Endodermal cell (in vitro differentiated cells): ENCODE results near the gene PANK2. TPM values are rescaled to one million over a fixed set of nuclear protein-coding genes. Genes with fewer than 3 reads are reported as not detected.
"Not testable (repeated sequence)": the region's sequence is repeated elsewhere in the genome, so short reads cannot be mapped to it uniquely, and the experiment has no call there.

Experiments used
- DNase-seq: peaks from one replicate; pipeline ENCODE4 v3.0.0-alpha.2; 2017
- H3K27ac ChIP-seq: 2 replicates; pipeline ENCODE4 v1.5.1; 2013; ENCODE audit warnings: mild to moderate bottlenecking, low read depth, low read length, moderate library complexity
- H3K27me3 ChIP-seq: 2 replicates; pipeline ENCODE4 v1.6.1; 2013; ENCODE audit warnings: mild to moderate bottlenecking, low read length, moderate library complexity; ENCODE audit not compliant: insufficient read depth, control insufficient read depth, poor library complexity, severe bottlenecking
- H3K36me3 ChIP-seq: 2 replicates; pipeline ENCODE4 v1.7.0; 2013; ENCODE audit warnings: mild to moderate bottlenecking, low read length, moderate library complexity; ENCODE audit not compliant: control insufficient read depth, insufficient read depth
- H3K4me1 ChIP-seq: one replicate; pipeline ENCODE4 v1.7.0; 2013; ENCODE audit warnings: low read length; ENCODE audit not compliant: control insufficient read depth, insufficient read depth
- H3K4me3 ChIP-seq: 2 replicates; pipeline ENCODE4 v1.5.1; 2013; ENCODE audit warnings: mild to moderate bottlenecking, low read length, moderate library complexity
- H3K9ac ChIP-seq: 2 replicates; pipeline ENCODE4 v1.6.1; 2013; ENCODE audit warnings: mild to moderate bottlenecking, low read length, moderate library complexity; ENCODE audit not compliant: poor library complexity, severe bottlenecking; ENCODE audit errors: extremely low read depth
- H3K9me3 ChIP-seq: 2 replicates; pipeline ENCODE4 v1.6.1; 2013; ENCODE audit warnings: mild to moderate bottlenecking, low read length, moderate library complexity; ENCODE audit not compliant: control insufficient read depth
- H3K27ac Mint-ChIP-seq: 2 replicates; pipeline ENCODE4 v1.8.0; 2020; ENCODE audit warnings: mixed read lengths
- H3K27me3 Mint-ChIP-seq: 2 replicates; pipeline ENCODE4 v1.8.0; 2021; ENCODE audit warnings: mild to moderate bottlenecking, mixed read lengths; ENCODE audit not compliant: insufficient read depth
- H3K36me3 Mint-ChIP-seq: 2 replicates; pipeline ENCODE4 v1.8.0; 2020; ENCODE audit warnings: low read depth, mixed read lengths
- H3K4me1 Mint-ChIP-seq: 2 replicates; pipeline ENCODE4 v1.8.0; 2020; ENCODE audit warnings: mixed read lengths
- H3K4me3 Mint-ChIP-seq: 2 replicates; pipeline ENCODE4 v1.8.0; 2020; ENCODE audit warnings: mild to moderate bottlenecking, moderate library complexity, mixed read lengths
- H3K9me3 Mint-ChIP-seq: 2 replicates; pipeline ENCODE4 v1.8.0; 2020; ENCODE audit warnings: mild to moderate bottlenecking, mixed read lengths
- WGBS, 2 experiments: methylation state at CpG; one replicate each; pipeline versions ENCODE4 v1.1.5 to v1.1.7; 2013; ENCODE audit warnings: missing lambda C conversion rate in 2 of 2, mixed read lengths in 1 of 2; ENCODE audit not compliant: insufficient coverage in 1 of 2, insufficient read length in 1 of 2; 5-methylcytosine and 5-hydroxymethylcytosine counted together
- total RNA-seq, 2 donors: library from RNA; stranded (reverse); fragmentation: NEBNext Ultra II Directional in 1 of 2; extraction: Animal tissue kit (Norgen Biotek cat#: 25700) in 1 of 2; gene quantifications; 2 replicates in 1 of 2; 3 replicates in 1 of 2; pipeline ENCODE4 v1.2.1, GENCODE V29; 2021
- TF ChIP-seq, protein P1 (sequence below): fragments of 200-600 bp; sonication (generic); conservative IDR thresholded peaks from 2 replicates; pipeline ENCODE4 v1.5.0; 2021; ENCODE audit warnings: antibody characterized with exemption, mild to moderate bottlenecking

Gene PANK2
- total RNA-seq, 2 donors from 2014 or later = 57.6 to 66.5 TPM

DNA sequence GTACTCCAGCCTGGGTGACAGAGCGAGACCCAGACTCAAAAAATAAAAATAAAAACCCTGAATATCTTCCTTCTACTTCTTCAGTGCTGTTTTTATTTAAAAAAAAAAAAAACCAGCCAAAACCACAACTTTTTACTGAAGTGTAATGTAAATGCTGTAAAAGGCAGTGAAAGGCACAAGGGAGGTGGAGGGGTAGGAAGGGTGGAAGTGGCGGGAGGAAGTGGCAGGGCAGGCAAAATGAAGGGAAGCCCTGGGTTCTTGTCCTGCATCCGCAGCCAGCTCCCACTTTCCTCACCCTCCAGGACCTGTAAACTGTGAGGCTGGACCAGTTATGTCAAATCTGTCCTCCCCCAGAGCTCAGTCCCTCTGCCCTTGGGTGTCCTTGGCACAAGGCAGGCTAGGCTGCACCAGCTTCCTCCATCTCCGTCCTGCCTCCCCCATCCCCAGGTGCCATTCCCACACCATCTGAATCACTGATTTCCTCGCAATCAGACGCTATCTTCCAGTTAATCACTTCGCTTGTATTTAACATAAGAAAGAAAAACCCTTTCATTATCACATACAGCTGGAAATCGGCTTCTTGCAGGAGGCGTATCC is 13.7 kb upstream of the PANK2 start:
- 72 to 90% methylated on average over 2 to 7 of the region's 9 CpGs for WGBS, 2 experiments
- peaks cover 27% of the 10 kb centered on the region for H3K36me3 ChIP-seq
- TF ChIP-seq, protein P1, sequence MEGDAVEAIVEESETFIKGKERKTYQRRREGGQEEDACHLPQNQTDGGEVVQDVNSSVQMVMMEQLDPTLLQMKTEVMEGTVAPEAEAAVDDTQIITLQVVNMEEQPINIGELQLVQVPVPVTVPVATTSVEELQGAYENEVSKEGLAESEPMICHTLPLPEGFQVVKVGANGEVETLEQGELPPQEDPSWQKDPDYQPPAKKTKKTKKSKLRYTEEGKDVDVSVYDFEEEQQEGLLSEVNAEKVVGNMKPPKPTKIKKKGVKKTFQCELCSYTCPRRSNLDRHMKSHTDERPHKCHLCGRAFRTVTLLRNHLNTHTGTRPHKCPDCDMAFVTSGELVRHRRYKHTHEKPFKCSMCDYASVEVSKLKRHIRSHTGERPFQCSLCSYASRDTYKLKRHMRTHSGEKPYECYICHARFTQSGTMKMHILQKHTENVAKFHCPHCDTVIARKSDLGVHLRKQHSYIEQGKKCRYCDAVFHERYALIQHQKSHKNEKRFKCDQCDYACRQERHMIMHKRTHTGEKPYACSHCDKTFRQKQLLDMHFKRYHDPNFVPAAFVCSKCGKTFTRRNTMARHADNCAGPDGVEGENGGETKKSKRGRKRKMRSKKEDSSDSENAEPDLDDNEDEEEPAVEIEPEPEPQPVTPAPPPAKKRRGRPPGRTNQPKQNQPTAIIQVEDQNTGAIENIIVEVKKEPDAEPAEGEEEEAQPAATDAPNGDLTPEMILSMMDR = no peak
- H3K4me3 ChIP-seq = no peak overlapping the region
- Mint-ChIP-seq H3K9me3 (no peaks in the 10 kb centered on the region), H3K4me1 (peaks cover 13% of the 10 kb centered on the region), H3K36me3 (peaks cover 46% of the 10 kb centered on the region), H3K27me3 (no peaks in the 10 kb centered on the region), H3K27ac (no peak overlapping the region), H3K4me3 (no peak overlapping the region)
- no peak overlapping the region for H3K9ac ChIP-seq
- peaks cover 9% of the 10 kb centered on the region for H3K9me3 ChIP-seq
- no peaks in the 10 kb centered on the region for H3K27me3 ChIP-seq
- H3K27ac ChIP-seq = no peak overlapping the region
- H3K4me1 ChIP-seq = no peaks in the 10 kb centered on the region
- no peak for DNase-seq

- H3K4me3 ChIP-seq = no peak overlapping the region
- peaks cover 27% of the 10 kb centered on the region for H3K36me3 ChIP-seq
- WGBS, 2 experiments = 88% methylated on average over 1 of the region's 1 CpG; no CpG with 5 or more reads in 1 of the 2 experiments
- no peak for DNase-seq
- no peaks in the 10 kb centered on the region for H3K4me1 ChIP-seq
- no peak overlapping the region for H3K27ac ChIP-seq
- TF ChIP-seq, protein P1 = no peak
- H3K27me3 Mint-ChIP-seq = no peaks in the 10 kb centered on the region
- no peaks in the 10 kb centered on the region for H3K9me3 Mint-ChIP-seq
- H3K36me3 Mint-ChIP-seq = peaks cover 48% of the 10 kb centered on the region
- H3K9me3 ChIP-seq = peaks cover 9% of the 10 kb centered on the region
- H3K9ac ChIP-seq = no peak overlapping the region
- no peak overlapping the region for H3K27ac Mint-ChIP-seq
- peaks cover 13% of the 10 kb centered on the region for H3K4me1 Mint-ChIP-seq
- no peaks in the 10 kb centered on the region for H3K27me3 ChIP-seq
- no peak overlapping the region for H3K4me3 Mint-ChIP-seq
Observed at GRCh38 chr20:3876000-3876399, 13.2 kb upstream of the PANK2 start.

DNA sequence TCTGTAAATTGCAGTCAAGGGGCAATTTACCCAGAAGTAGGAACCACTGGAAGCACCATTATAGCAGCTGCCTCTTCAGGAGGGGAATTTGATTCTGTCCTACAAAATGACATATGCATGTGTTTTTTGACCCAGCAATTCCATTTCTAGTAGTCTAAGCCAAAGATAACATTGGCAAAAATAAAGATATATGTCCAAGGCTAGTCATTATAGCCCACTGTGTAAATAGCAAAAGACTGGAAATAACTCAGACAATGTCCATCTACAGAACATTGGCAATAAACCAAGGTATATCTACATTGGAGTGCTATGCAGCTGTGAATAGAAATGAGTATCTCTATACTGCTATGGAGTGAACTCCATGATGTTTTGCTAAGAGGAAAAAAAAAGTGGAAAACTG is 12.5 kb upstream of the PANK2 start:
- Histone ChIP-seq H3K4me1 (no peaks in the 10 kb centered on the region), H3K27me3 (no peaks in the 10 kb centered on the region), H3K4me3 (no peak overlapping the region), H3K9ac (no peak overlapping the region), H3K36me3 (peaks cover 24% of the 10 kb centered on the region), H3K27ac (no peak overlapping the region), H3K9me3 (peaks cover 9% of the 10 kb centered on the region)
- Mint-ChIP-seq H3K9me3 (no peaks in the 10 kb centered on the region), H3K4me1 (peaks cover 13% of the 10 kb centered on the region), H3K4me3 (no peak overlapping the region), H3K36me3 (peaks cover 45% of the 10 kb centered on the region), H3K27me3 (no peaks in the 10 kb centered on the region), H3K27ac (no peak overlapping the region)
- TF ChIP-seq, protein P1 = no peak
- no peak for DNase-seq

GRCh38 chr20:3878921-3879274 is 10.3 kb upstream of the PANK2 start:
- not testable (repeated sequence) for H3K4me3 Mint-ChIP-seq, H3K4me1 ChIP-seq, H3K36me3 ChIP-seq, H3K4me3 ChIP-seq, H3K9me3 Mint-ChIP-seq, H3K27ac ChIP-seq, H3K9me3 ChIP-seq, H3K27me3 Mint-ChIP-seq, H3K27me3 ChIP-seq, H3K9ac ChIP-seq, DNase-seq, H3K27ac Mint-ChIP-seq
- Mint-ChIP-seq H3K4me1 (peaks cover 13% of the 10 kb centered on the region), H3K36me3 (peaks cover 27% of the 10 kb centered on the region)
- 100% methylated on average over 1 to 4 of the region's 4 CpGs for WGBS, 2 experiments
